ENCODE results near the gene MUC4. TPM values are rescaled to one million over a fixed set of nuclear protein-coding genes. Genes with fewer than 3 reads are reported as not detected.

Gene MUC4
- polyA plus RNA-seq, 1 of the 3 experiments (the other 2 are of a cell fraction) = 0.07 TPM

- TF ChIP-seq RAD21 (IDR thresholded peaks at IDR 0.05; ENCODE audit: low read length) (no peak), TCF12 (IDR thresholded peaks at IDR 0.05) (no peak), CTCF (IDR thresholded peaks at IDR 0.05) (no peak), FOXM1 (IDR thresholded peaks at IDR 0.05; ENCODE audit: low read depth) (no peak), ZBTB33 (IDR thresholded peaks at IDR 0.05; ENCODE audit: borderline replicate concordance, low read depth) (no peak), REST (IDR thresholded peaks at IDR 0.05; ENCODE audit: low read depth, low read length) (no peak), USF2 (IDR thresholded peaks at IDR 0.05; ENCODE audit: borderline replicate concordance, low read depth, low read length) (no peak), USF1 (IDR thresholded peaks at IDR 0.05; ENCODE audit: borderline replicate concordance, low read depth) (no peak), MXI1 (IDR thresholded peaks at IDR 0.05; ENCODE audit: low read depth, low read length) (no peak), TAF1 (IDR thresholded peaks at IDR 0.05; ENCODE audit: borderline replicate concordance, low read depth, low read length) (no peak), NRF1 (IDR thresholded peaks at IDR 0.05; ENCODE audit: low read depth, low read length) (no peak)
- CTCF ChIA-PET = interaction anchor here (1.9 kb wide), 1 partner anchor 88 kb away, joined by 7 read pairs; no protein-coding TSS in a partner anchor
- Histone ChIP-seq H3K27me3 (ENCODE audit: insufficient read depth) (peaks cover 36% of the 10 kb centered on the region), H3F3A (replicated peaks; ENCODE audit: insufficient read depth) (no peaks in the 10 kb centered on the region), H3K9me2 (no peaks in the 10 kb centered on the region), H3K4me3 (ENCODE audit: low read depth in 2 of 2, low read length in 1 of 2) (no peak overlapping the region), H3K9ac (no peak overlapping the region), H3K9me3 (no peaks in the 10 kb centered on the region), H3K4me2 (no peak overlapping the region), H2AFZ (ENCODE audit: low read depth) (no peak overlapping the region), H3K4me1 (ENCODE audit: control insufficient read depth in 1 of 2, insufficient read depth in 2 of 2, low read depth in 1 of 2, low read length in 1 of 2) (no peaks in the 10 kb centered on the region; a peak in 1 of 4 replicates), H3K79me2 (ENCODE audit: insufficient read depth) (no peaks in the 10 kb centered on the region), H3K36me3 (replicated peaks in 1 of 2; ENCODE audit: control insufficient read depth in 1 of 2, insufficient read depth in 2 of 2, low read length in 1 of 2) (no peaks in the 10 kb centered on the region), H3K27ac (ENCODE audit: low read depth in 2 of 2, low read length in 1 of 2) (no peak overlapping the region), H4K20me1 (ENCODE audit: insufficient read depth) (no peaks in the 10 kb centered on the region)
- 72% methylated on average over 21 of the region's 28 CpGs for WGBS (ENCODE audit: low lambda C conversion rate)
- POLR2A ChIA-PET = no interaction called here
- DNase-seq = peak; percentile 32
Measured at GRCh38 chr3:195763076-195763830, 48.5 kb downstream of the MUC4 start.
